Neuronal stem cell (in vitro differentiated cells): ENCODE results near the gene XPO5.

Experiments used
- DNase-seq: peaks from one replicate; pipeline ENCODE4 v3.0.0-alpha.2; 2013; ENCODE audit warnings: low spot score
- H2AFZ ChIP-seq: one replicate; pipeline ENCODE4 v1.6.1; 2013; ENCODE audit warnings: mild to moderate bottlenecking, low read length, inconsistent platforms
- H2AK5ac ChIP-seq: 2 replicates; pipeline ENCODE4 v1.6.1; 2013; ENCODE audit warnings: low read depth, mild to moderate bottlenecking, inconsistent platforms, low read length, moderate library complexity, mixed read lengths
- H2BK120ac ChIP-seq: 2 replicates; pipeline ENCODE4 v1.6.1; 2013; ENCODE audit warnings: low read depth, mild to moderate bottlenecking, inconsistent platforms, low read length, moderate library complexity, mixed read lengths
- H2BK12ac ChIP-seq: one replicate; pipeline ENCODE4 v1.6.1; 2013; ENCODE audit warnings: low read length, inconsistent platforms
- H2BK15ac ChIP-seq: 2 replicates; pipeline ENCODE4 v1.6.1; 2013; ENCODE audit warnings: mild to moderate bottlenecking, low read length, inconsistent platforms, mixed read lengths
- H2BK5ac ChIP-seq: one replicate; pipeline ENCODE4 v1.6.1; 2013; ENCODE audit warnings: inconsistent platforms, mild to moderate bottlenecking, low read length, moderate library complexity
- H3K14ac ChIP-seq: one replicate; pipeline ENCODE4 v1.6.1; 2013; ENCODE audit warnings: low read length, inconsistent platforms
- H3K18ac ChIP-seq: 2 replicates; pipeline ENCODE4 v1.6.1; 2013; ENCODE audit warnings: low read length, inconsistent platforms
- H3K23ac ChIP-seq: 2 replicates; pipeline ENCODE4 v1.6.1; 2013; ENCODE audit warnings: low read depth, mild to moderate bottlenecking, mixed read lengths, low read length, inconsistent platforms; ENCODE audit not compliant: poor library complexity
- H3K27ac ChIP-seq: replicated peaks from 3 replicates; pipeline ENCODE4 v1.5.1; 2013; ENCODE audit warnings: low read length, inconsistent platforms
- H3K27me3 ChIP-seq, 3 experiments: 2 replicates each; pipeline ENCODE4 v1.6.1; 2013; ENCODE audit warnings: low read length in 3 of 3, mild to moderate bottlenecking in 2 of 3, inconsistent platforms in 1 of 3, low read depth in 1 of 3, mixed read lengths in 1 of 3, moderate library complexity in 1 of 3; ENCODE audit not compliant: control insufficient read depth in 3 of 3, insufficient read depth in 3 of 3
- H3K36me3 ChIP-seq, 2 donors: replicated peaks in 1 of 2; 2 replicates each; pipeline ENCODE4 v1.6.1; 2013; ENCODE audit warnings: low read length in 2 of 2; ENCODE audit not compliant: control insufficient read depth in 2 of 2, insufficient read depth in 2 of 2
- H3K4ac ChIP-seq: 2 replicates; pipeline ENCODE4 v1.6.1; 2013; ENCODE audit warnings: inconsistent platforms, mild to moderate bottlenecking, low read length, moderate library complexity
- H3K4me1 ChIP-seq, 2 donors: 1 replicate in 1 of 2; 2 replicates in 1 of 2; pipeline ENCODE4 v1.6.1; 2013; ENCODE audit warnings: low read length in 2 of 2, low read depth in 1 of 2; ENCODE audit not compliant: control insufficient read depth in 2 of 2, insufficient read depth in 1 of 2
- H3K4me2 ChIP-seq: one replicate; pipeline ENCODE4 v1.6.1; 2013; ENCODE audit warnings: mild to moderate bottlenecking, low read length, inconsistent platforms; ENCODE audit not compliant: insufficient read depth, poor library complexity, severe bottlenecking
- H3K4me3 ChIP-seq, 2 donors: 2 replicates each; pipeline ENCODE4 v1.5.1; 2013; ENCODE audit warnings: low read length in 2 of 2, mild to moderate bottlenecking in 2 of 2, inconsistent platforms in 1 of 2, moderate library complexity in 1 of 2
- H3K79me1 ChIP-seq: one replicate; pipeline ENCODE4 v1.6.1; 2013; ENCODE audit warnings: low read depth, mild to moderate bottlenecking, inconsistent platforms, low read length, moderate library complexity
- H3K9ac ChIP-seq: one replicate; pipeline ENCODE4 v1.6.1; 2013; ENCODE audit warnings: mild to moderate bottlenecking, low read depth, low read length, inconsistent platforms; ENCODE audit not compliant: poor library complexity
- H3K9me3 ChIP-seq, 2 donors: replicated peaks in 1 of 2; 2 replicates each; pipeline versions ENCODE3 to v1.6.1; 2013; ENCODE audit warnings: low read length in 2 of 2, mild to moderate bottlenecking in 2 of 2, inconsistent platforms in 1 of 2, low read depth in 1 of 2, mixed read lengths in 1 of 2, moderate library complexity in 1 of 2; ENCODE audit not compliant: control insufficient read depth in 2 of 2, insufficient read depth in 1 of 2
- H4K8ac ChIP-seq: one replicate; pipeline ENCODE4 v1.6.1; 2013; ENCODE audit warnings: low read depth, mild to moderate bottlenecking, inconsistent platforms, low read length, moderate library complexity
- H4K91ac ChIP-seq: one replicate; pipeline ENCODE4 v1.6.1; 2013; ENCODE audit warnings: low read length, low read depth, mild to moderate bottlenecking, inconsistent platforms; ENCODE audit not compliant: poor library complexity
- WGBS, 2 donors: extraction: QIAGEN DNeasy Blood & Tissue Kit; methylation state at CpG; one replicate each; pipeline ENCODE4 v1.1.7; 2013; ENCODE audit warnings: missing lambda C conversion rate in 2 of 2, mixed read lengths in 1 of 2; ENCODE audit not compliant: insufficient read length in 2 of 2, insufficient replicate concordance in 1 of 2; ENCODE audit errors: extremely low coverage in 2 of 2; 5-methylcytosine and 5-hydroxymethylcytosine counted together

The XPO5 gene

DNA sequence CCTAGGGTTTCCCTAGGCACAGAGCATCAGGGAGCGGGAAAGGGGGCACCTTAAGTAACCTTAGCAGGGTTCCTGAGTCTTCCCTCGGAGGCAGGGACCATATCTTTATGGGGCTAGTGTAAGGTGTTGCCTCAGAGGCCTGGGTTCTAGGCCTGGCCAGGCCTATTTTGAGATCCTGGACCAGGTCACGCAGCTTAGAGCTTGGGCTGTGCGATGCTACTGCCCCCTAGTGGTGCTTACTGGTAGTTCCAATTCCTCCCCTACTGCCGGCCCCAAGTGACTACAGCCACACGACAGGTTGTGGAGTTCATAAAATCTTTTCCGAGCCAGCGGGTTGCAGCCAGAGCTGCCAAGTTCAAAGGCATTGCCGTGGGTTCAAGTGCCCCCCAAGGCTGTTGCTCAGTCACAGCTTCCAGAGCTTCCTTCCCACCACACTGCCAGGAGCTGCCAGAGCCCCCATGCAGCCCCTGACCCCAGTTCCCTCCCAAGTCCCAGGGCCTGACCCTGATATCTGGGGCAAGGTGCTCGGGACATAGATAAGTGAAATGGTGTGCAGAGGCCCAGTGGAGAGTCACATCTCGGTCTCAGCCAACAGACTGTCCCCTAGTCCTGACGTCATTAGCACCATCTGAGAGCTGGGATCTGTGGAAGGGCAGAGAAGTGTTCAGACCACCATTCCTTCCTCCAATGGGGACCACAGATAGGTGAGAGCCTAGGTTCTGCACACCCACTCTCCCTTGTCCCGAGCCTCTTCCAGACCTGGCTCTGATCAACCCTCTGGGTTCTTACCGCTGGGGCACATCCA is 69.0 kb downstream of the XPO5 start:
- no CpG with 5 or more reads among the region's 14 CpGs for WGBS, 2 donors
- Histone ChIP-seq H2AK5ac (no peak overlapping the region), H3K9ac (no peak overlapping the region), H3K9me3 (peaks cover 0 to 2% of the 10 kb centered on the region in 2 donors), H3K27me3 (peaks cover 7 to 17% (median 9%) of the 10 kb centered on the region in 3 experiments), H3K4me1 (peaks cover 8 to 12% of the 10 kb centered on the region in 2 donors), H3K18ac (no peak overlapping the region), H3K79me1 (no peaks in the 10 kb centered on the region), H2AFZ (no peak overlapping the region), H4K8ac (no peak overlapping the region), H2BK5ac (no peak overlapping the region), H2BK15ac (no peak overlapping the region), H3K14ac (no peak overlapping the region), H3K4me3 (no peak overlapping the region), H2BK12ac (no peak overlapping the region), H3K4me2 (no peak overlapping the region), H3K23ac (peak overlapping the region; percentile 18), H3K27ac (no peak overlapping the region), H2BK120ac (no peak overlapping the region), H3K36me3 (peaks cover 35 to 57% of the 10 kb centered on the region in 2 donors), H3K4ac (no peak overlapping the region), H4K91ac (no peak overlapping the region)
- peak; percentile 86 for DNase-seq

DNA sequence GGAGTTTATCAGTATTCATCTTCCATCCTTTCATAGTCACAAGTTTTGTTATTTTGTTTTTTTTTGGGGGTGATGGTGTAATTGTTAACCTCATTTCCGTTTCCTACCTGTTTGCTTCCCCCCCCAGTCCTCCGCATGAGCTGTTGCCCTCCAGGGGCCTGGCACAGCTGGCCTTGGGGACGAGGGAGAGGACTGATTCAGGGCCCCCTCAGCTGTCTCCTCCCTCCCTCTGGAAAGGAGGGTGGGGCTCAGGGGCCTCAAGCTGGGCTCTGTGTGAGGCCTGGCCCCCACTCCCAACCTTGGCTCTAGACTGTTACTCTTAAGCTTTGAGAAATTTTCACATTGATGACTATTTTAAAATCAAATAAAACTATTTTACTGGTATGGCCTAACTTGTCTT is 69.7 kb downstream of the XPO5 start:
- Histone ChIP-seq H3K4me3 (no peak overlapping the region), H2AK5ac (no peak overlapping the region), H3K79me1 (no peaks in the 10 kb centered on the region), H4K91ac (no peak overlapping the region), H3K4me2 (no peak overlapping the region), H2BK12ac (no peak overlapping the region), H2AFZ (no peak overlapping the region), H2BK5ac (no peak overlapping the region), H3K18ac (no peak overlapping the region), H3K14ac (no peak overlapping the region), H3K4me1 (peaks cover 8 to 12% of the 10 kb centered on the region in 2 donors), H2BK15ac (no peak overlapping the region), H3K4ac (no peak overlapping the region), H3K27ac (no peak overlapping the region), H4K8ac (no peak overlapping the region), H2BK120ac (no peak overlapping the region), H3K9ac (no peak overlapping the region), H3K36me3 (peaks cover 34 to 55% of the 10 kb centered on the region in 2 donors), H3K23ac (no peak overlapping the region), H3K27me3 (peaks cover 7 to 17% (median 9%) of the 10 kb centered on the region in 3 experiments), H3K9me3 (peaks cover 0 to 2% of the 10 kb centered on the region in 2 donors)
- no peak for DNase-seq
- no CpG with 5 or more reads among the region's 3 CpGs for WGBS, 2 donors

DNA sequence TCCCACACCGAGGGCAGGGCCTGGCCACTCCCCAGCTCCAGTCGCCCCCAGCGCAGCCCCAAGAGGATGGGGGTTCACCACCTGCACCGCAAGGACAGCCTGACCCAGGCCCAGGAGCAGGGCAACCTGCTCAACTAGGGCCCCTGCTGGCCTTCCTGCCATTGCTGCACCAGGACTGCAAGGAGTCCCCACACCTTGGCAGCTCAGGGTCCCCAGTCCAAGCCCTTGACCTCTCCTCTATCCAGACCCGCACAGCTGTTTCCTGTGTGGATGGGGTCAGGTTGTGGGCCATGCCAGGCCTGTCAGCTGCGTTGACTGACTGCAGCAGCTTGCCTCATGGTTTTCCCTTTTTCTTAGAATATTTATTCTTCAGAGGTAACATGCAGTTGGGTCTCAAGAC is 70.1 kb downstream of the XPO5 start:
- H3K9ac ChIP-seq = peak overlapping the region; percentile 16
- no CpG with 5 or more reads among the region's 6 CpGs for WGBS, 2 donors

DNA sequence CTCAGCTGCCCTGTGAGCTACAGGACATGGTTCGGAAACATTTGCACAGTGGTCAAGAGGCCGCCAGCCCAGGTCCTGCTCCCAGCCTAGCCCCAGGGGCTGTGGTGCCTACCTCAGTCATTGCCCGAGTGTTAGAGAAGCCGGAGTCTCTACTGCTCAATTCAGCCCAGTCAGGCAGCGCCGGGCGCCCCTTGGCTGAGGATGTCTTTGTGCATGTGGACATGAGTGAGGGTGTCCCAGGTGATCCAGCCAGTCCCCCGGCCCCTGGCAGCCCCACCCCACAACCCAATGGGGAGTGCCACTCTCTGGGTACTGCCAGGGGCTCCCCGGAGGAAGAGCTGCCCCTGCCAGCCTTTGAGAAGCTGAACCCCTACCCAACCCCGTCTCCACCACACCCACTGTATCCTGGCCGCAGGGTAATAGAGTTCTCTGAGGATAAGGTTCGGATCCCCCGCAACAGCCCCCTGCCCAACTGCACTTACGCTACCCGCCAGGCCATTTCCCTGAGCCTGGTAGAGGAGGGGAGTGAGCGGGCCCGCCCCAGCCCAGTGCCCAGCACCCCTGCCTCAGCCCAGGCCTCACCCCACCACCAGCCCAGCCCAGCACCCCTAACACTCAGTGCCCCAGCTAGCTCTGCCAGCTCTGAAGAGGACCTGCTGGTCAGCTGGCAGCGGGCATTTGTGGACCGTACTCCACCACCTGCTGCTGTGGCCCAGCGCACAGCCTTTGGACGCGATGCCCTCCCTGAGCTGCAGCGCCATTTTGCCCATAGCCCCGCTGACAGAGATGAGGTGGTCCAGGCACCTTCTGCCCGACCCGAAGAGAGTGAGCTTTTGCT is 70.9 kb downstream of the XPO5 start:
- Histone ChIP-seq H2BK120ac (no peak overlapping the region), H2BK15ac (no peak overlapping the region), H4K8ac (no peak overlapping the region), H2BK12ac (no peak overlapping the region), H3K4ac (no peak overlapping the region), H3K27ac (no peak overlapping the region), H3K18ac (no peak overlapping the region), H3K36me3 (peaks cover 39 to 60% of the 10 kb centered on the region in 2 donors), H4K91ac (no peak overlapping the region), H3K4me2 (no peak overlapping the region), H3K79me1 (no peaks in the 10 kb centered on the region), H3K9me3 (peaks cover 0 to 2% of the 10 kb centered on the region in 2 donors), H3K27me3 (peaks cover 7 to 17% (median 9%) of the 10 kb centered on the region in 3 experiments), H3K9ac (no peak overlapping the region), H2BK5ac (no peak overlapping the region), H2AFZ (no peak overlapping the region), H3K4me1 (peaks cover 3 to 8% of the 10 kb centered on the region in 2 donors), H3K23ac (no peak overlapping the region), H2AK5ac (no peak overlapping the region), H3K4me3 (no peak overlapping the region), H3K14ac (no peak overlapping the region)
- no peak for DNase-seq
- WGBS, 2 donors = no CpG with 5 or more reads among the region's 26 CpGs

More for the DNA sequence above, 70.1 kb downstream of the XPO5 start:
- Histone ChIP-seq H3K18ac (no peak overlapping the region), H2BK15ac (no peak overlapping the region), H3K4me2 (no peak overlapping the region), H3K14ac (no peak overlapping the region), H3K23ac (no peak overlapping the region), H3K27ac (no peak overlapping the region), H2BK5ac (no peak overlapping the region), H3K4me3 (no peak overlapping the region), H2AFZ (no peak overlapping the region), H3K79me1 (no peaks in the 10 kb centered on the region), H2AK5ac (no peak overlapping the region), H3K9me3 (peaks cover 0 to 2% of the 10 kb centered on the region in 2 donors), H2BK12ac (no peak overlapping the region), H4K91ac (no peak overlapping the region), H3K27me3 (peaks cover 7 to 17% (median 9%) of the 10 kb centered on the region in 3 experiments), H4K8ac (no peak overlapping the region), H3K4me1 (peaks cover 8 to 12% of the 10 kb centered on the region in 2 donors), H2BK120ac (no peak overlapping the region), H3K36me3 (peaks cover 31 to 55% of the 10 kb centered on the region in 2 donors), H3K4ac (no peak overlapping the region)
- DNase-seq = no peak
